DMS153 treated with DMSO at 0.1 percent for 48 hours (cell line): Measurements from ENCODE around the gene ASB10.

ENCODE experiments used
- DNase-seq: peaks from one replicate; lab custom pipeline; 2025; ENCODE audit not compliant: unreplicated experiment; lab: John Stamatoyannopoulos, UW

ASB10 gene

GRCh38 chr7:151168003-151168786, 18.9 kb downstream of the ASB10 start:
- DNase-seq, result no peak

GRCh38 chr7:151167197-151167961, 19.7 kb downstream of the ASB10 start, which contains the start of gene GBX1:
GBX1 (minus strand) TSS chr7:151167694; CDS start chr7:151167548, 146 bp downstream.
- no peak for DNase-seq

GRCh38 chr7:151166629-151167196, 20.3 kb downstream of the ASB10 start:
- DNase-seq, result no peak

- DNase-seq, result no peak
Observed at GRCh38 chr7:151161757-151162156, 25.3 kb downstream of the ASB10 start.

GRCh38 chr7:151157645-151158329, 29.3 kb downstream of the ASB10 start:
- DNase-seq, result no peak

- no peak for DNase-seq
Observed at GRCh38 chr7:151152643-151153513, 34.2 kb downstream of the ASB10 start.

- no peak for DNase-seq
Observed at GRCh38 chr7:151150388-151150787, 36.7 kb downstream of the ASB10 start.

GRCh38 chr7:151148319-151149259, 38.5 kb downstream of the ASB10 start:
- DNase-seq, result no peak

GRCh38 chr7:151146761-151147160, 40.3 kb downstream of the ASB10 start:
- DNase-seq, result no peak

- DNase-seq, result no peak
Observed at GRCh38 chr7:151144387-151144786, 42.7 kb downstream of the ASB10 start.

- DNase-seq, result no peak
Observed at GRCh38 chr7:151143261-151144015, 43.6 kb downstream of the ASB10 start.

GRCh38 chr7:151142686-151143040, 44.4 kb downstream of the ASB10 start:
- no peak for DNase-seq

- no peak for DNase-seq
Observed at GRCh38 chr7:151141855-151142685, 45.0 kb downstream of the ASB10 start.

GRCh38 chr7:151141311-151141854, 45.7 kb downstream of the ASB10 start:
- DNase-seq, result no peak

GRCh38 chr7:151140826-151141225, 46.2 kb downstream of the ASB10 start:
- no peak for DNase-seq

GRCh38 chr7:151139791-151140190, 47.3 kb downstream of the ASB10 start:
- DNase-seq, result no peak

GRCh38 chr7:151139071-151139790, 47.8 kb downstream of the ASB10 start:
- no peak for DNase-seq
